Measurements from ENCODE around the gene MOB3A. TPM values are rescaled to one million over a fixed set of nuclear protein-coding genes. Genes with fewer than 3 reads are reported as not detected.

The MOB3A gene
- total and polyA plus RNA-seq, 2 of the 13 experiments (the other 11 are each of a cell fraction or from before 2014, with no cell fraction given): 3.5 to 17.8 TPM

DNA sequence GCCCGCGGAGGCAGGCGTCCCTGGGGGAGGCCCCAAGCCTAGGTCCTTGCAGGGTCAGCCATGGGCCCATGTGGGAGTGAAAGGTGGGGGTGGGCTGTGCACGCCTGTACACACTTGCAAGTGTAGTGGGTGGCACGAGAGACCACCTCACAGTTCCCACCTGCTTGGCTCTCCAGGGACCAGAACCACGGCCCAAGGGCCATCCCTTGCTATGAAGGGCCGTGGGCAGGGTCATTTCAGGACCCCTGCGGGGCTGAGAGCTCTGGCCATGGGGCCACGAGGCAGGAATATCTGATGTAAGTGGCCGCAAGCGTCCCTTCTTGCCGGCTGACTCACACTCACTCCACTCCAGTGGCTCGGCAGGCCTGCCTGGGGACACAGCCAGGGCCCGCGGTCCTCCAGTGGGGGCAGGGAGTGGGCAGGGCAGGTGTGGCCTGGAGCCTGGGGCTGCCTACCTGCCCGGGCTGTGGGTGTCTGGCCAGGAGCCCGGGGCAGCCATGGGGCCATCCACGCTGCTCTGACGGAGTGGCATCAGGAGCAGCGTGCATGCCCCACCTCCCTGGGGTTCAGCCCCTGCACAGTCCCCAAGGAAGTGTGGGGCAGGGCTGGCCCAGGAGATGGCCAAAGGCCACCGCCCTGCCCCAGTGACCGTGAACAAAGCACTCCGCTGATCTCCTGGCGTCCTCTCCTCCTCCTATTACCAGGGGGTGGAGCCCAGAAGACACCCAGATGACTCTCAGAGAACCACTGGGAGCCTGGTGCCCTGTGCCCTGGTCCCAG lies 36.5 kb downstream of the MOB3A start:
- Histone ChIP-seq H3K36me3 (replicated peaks in 1 of 2; ENCODE audit: control insufficient read depth in 1 of 2, insufficient read depth in 2 of 2, low read length in 2 of 2) (no peaks in the 10 kb centered on the region), H3K27ac (ENCODE audit: extremely low read length, insufficient read depth, low read length) (peak overlapping the region; percentile 100), H3K4me2 (ENCODE audit: low read depth, low read length) (peak overlapping the region; percentile 97), H3K9ac (ENCODE audit: insufficient read depth, low read depth, low read length) (peak overlapping the region; percentile 95), H3K27me3 (ENCODE audit: control insufficient read depth in 1 of 2, insufficient read depth in 2 of 2, low read length in 2 of 2) (no peaks in the 10 kb centered on the region; a peak in 1 of 5 replicates), H4K20me1 (ENCODE audit: insufficient read depth, low read length) (no peaks in the 10 kb centered on the region), H2AFZ (ENCODE audit: low read length) (no peak overlapping the region), H3K79me2 (ENCODE audit: insufficient read depth, low read length) (no peaks in the 10 kb centered on the region), H3K4me1 (ENCODE audit: insufficient read depth, low read length) (peaks cover 81% of the 10 kb centered on the region), H3K9me3 (ENCODE audit: low read length) (no peaks in the 10 kb centered on the region), H3K4me3 (replicated peaks in 1 of 3; ENCODE audit: insufficient read depth in 1 of 3, low read depth in 2 of 3, low read length in 3 of 3) (peak overlapping the region; percentile 61 to 86 (median 76))
- FAIRE-seq: peak; percentile 96
- POLR2A ChIA-PET: interaction anchor here (0.6 to 3.8 kb wide), 17 partner anchors 8 to 368 kb away, joined by 3 to 40 read pairs (median 3); partner anchors contain the start of gene MKNK2
- WGBS (ENCODE audit: low lambda C conversion rate): 18% methylated on average over 8 of the region's 24 CpGs
- peak; percentile 89 for DNase-seq (ENCODE audit: low spot score)
- CTCF ChIA-PET (ENCODE audit: low intra/inter-chr PET ratio, low total read pairs): no interaction called here
- no TSS peak for BruUV-seq (replicated peaks)
- peak; percentile 74 for ATAC-seq
- intact Hi-C loops (cut with micrococcal nuclease; ENCODE audit: unreplicated experiment): no loop called here
- in situ Hi-C loops (cut with HindIII; ENCODE audit: extremely low pct_ligation_motif_present, low pct_unique_long_range_greater_than_20kb): loop anchor here (5.0 to 10.0 kb wide), 2 partner anchors 37 to 125 kb away; no protein-coding TSS in a partner anchor
- TF ChIP-seq ONECUT2 (CRISPR knock-in tag; IDR thresholded peaks at IDR 0.05) (no peak), ZNF772 (CRISPR knock-in tag; IDR thresholded peaks at IDR 0.05) (no peak), TARDBP (CRISPR knock-in tag; IDR thresholded peaks at IDR 0.05) (peak; percentile 86), NR2F2 (IDR thresholded peaks at IDR 0.05; ENCODE audit: borderline replicate concordance, low read depth) (peak; percentile 64; the same call in 1 of the 2 replicates), ZNF83 (CRISPR knock-in tag; IDR thresholded peaks at IDR 0.05; ENCODE audit: borderline replicate concordance) (no peak), ZNF251 (CRISPR knock-in tag; IDR thresholded peaks at IDR 0.05) (no peak), PRPF4 (IDR thresholded peaks at IDR 0.05; ENCODE audit: low read depth, low read length, poor library complexity, severe bottlenecking) (no peak), ZNF549 (CRISPR knock-in tag; IDR thresholded peaks at IDR 0.05) (no peak), CENPT (CRISPR knock-in tag; IDR thresholded peaks at IDR 0.05; ENCODE audit: low read depth) (no peak), PHF20 (CRISPR knock-in tag; IDR thresholded peaks at IDR 0.05) (no peak), GATA4 (IDR thresholded peaks at IDR 0.05; ENCODE audit: borderline replicate concordance, low read depth) (no peak), TFAP4 (IDR thresholded peaks at IDR 0.05; ENCODE audit: borderline replicate concordance, low read depth) (peak; percentile 97), SUZ12 (IDR thresholded peaks at IDR 0.05; ENCODE audit: low read depth, low read length) (no peak), ZEB1 (IDR thresholded peaks at IDR 0.05; ENCODE audit: insufficient replicate concordance, low read depth) (peak; percentile 71), HNRNPUL1 (IDR thresholded peaks at IDR 0.05; ENCODE audit: low read depth, low read length) (no peak), ADNP (CRISPR knock-in tag; IDR thresholded peaks at IDR 0.05) (no peak), GPN1 (CRISPR knock-in tag; IDR thresholded peaks at IDR 0.05; ENCODE audit: borderline replicate concordance) (peak; percentile 56; the same call in 1 of the 2 replicates), ZBTB38 (CRISPR knock-in tag; IDR thresholded peaks at IDR 0.05) (peak; percentile 39; the same call in 1 of the 2 replicates), ZGPAT (CRISPR knock-in tag; IDR thresholded peaks at IDR 0.05) (peak; percentile 59), EP300 (IDR thresholded peaks at IDR 0.05; ENCODE audit: low read depth in 2 of 2, low read length in 2 of 2) (peak; percentile 3 to 17; a peak in 2 of 4 replicates), EP300 (CRISPR knock-in tag; IDR thresholded peaks at IDR 0.05; ENCODE audit: borderline replicate concordance) (peak; percentile 81), TIGD3 (CRISPR knock-in tag; IDR thresholded peaks at IDR 0.05; ENCODE audit: borderline replicate concordance) (no peak)

Data from HepG2 (cell line).